Trophoblast cell (in vitro differentiated cells and primary cell): Measurements from ENCODE around the gene PWWP2B.

Source experiments
- DNase-seq, 2 donors: peaks; one replicate each; pipeline ENCODE4 v3.0.0-alpha.2; 2016
- H2AFZ ChIP-seq: 2 replicates; pipeline ENCODE4 v1.6.1; 2013; ENCODE audit warnings: low read length, moderate library complexity, mild to moderate bottlenecking; ENCODE audit not compliant: insufficient read depth, poor library complexity
- H2AK5ac ChIP-seq: 2 replicates; pipeline ENCODE4 v1.6.1; 2013; ENCODE audit warnings: mild to moderate bottlenecking, low read length
- H2BK120ac ChIP-seq: 2 replicates; pipeline ENCODE4 v1.6.1; 2013; ENCODE audit warnings: low read length, mild to moderate bottlenecking, moderate library complexity; ENCODE audit not compliant: insufficient read depth, poor library complexity
- H2BK12ac ChIP-seq: 2 replicates; pipeline ENCODE4 v1.6.1; 2013; ENCODE audit warnings: mild to moderate bottlenecking, low read length, moderate library complexity
- H2BK5ac ChIP-seq: 2 replicates; pipeline ENCODE4 v1.6.1; 2013; ENCODE audit warnings: low read length, low read depth, moderate library complexity, mild to moderate bottlenecking; ENCODE audit not compliant: poor library complexity
- H3K14ac ChIP-seq: 2 replicates; pipeline ENCODE4 v1.6.1; 2013; ENCODE audit warnings: mild to moderate bottlenecking, low read length
- H3K18ac ChIP-seq: 2 replicates; pipeline ENCODE4 v1.6.1; 2013; ENCODE audit warnings: mild to moderate bottlenecking, low read length
- H3K23ac ChIP-seq: 2 replicates; pipeline ENCODE4 v1.6.1; 2013; ENCODE audit warnings: low read length
- H3K27ac ChIP-seq: 2 replicates; pipeline ENCODE4 v1.5.1; 2013; ENCODE audit warnings: low read depth, mild to moderate bottlenecking, inconsistent platforms, low read length, moderate library complexity
- H3K27me3 ChIP-seq: 2 replicates; pipeline ENCODE4 v1.6.1; 2013; ENCODE audit warnings: inconsistent platforms, mild to moderate bottlenecking, low read length, moderate library complexity; ENCODE audit not compliant: insufficient read depth
- H3K36me3 ChIP-seq, 2 experiments: 1 replicate in 1 of 2; 2 replicates in 1 of 2; pipeline ENCODE4 v1.6.1; 2013; ENCODE audit warnings: low read length in 2 of 2, mild to moderate bottlenecking in 2 of 2, moderate library complexity in 1 of 2; ENCODE audit not compliant: insufficient read depth in 2 of 2, control insufficient read depth in 1 of 2
- H3K4ac ChIP-seq: 2 replicates; pipeline ENCODE4 v1.6.1; 2013; ENCODE audit warnings: low read depth, mild to moderate bottlenecking, low read length, moderate library complexity
- H3K4me1 ChIP-seq, 2 experiments: 1 replicate in 1 of 2; 2 replicates in 1 of 2; pipeline ENCODE4 v1.6.1; 2013; ENCODE audit warnings: low read length in 2 of 2, mild to moderate bottlenecking in 2 of 2, moderate library complexity in 1 of 2; ENCODE audit not compliant: insufficient read depth in 2 of 2, control insufficient read depth in 1 of 2
- H3K4me2 ChIP-seq: 2 replicates; pipeline ENCODE4 v1.6.1; 2013; ENCODE audit warnings: inconsistent platforms, mild to moderate bottlenecking, low read length, moderate library complexity
- H3K4me3 ChIP-seq: 2 replicates; pipeline ENCODE4 v1.5.1; 2013; ENCODE audit warnings: mild to moderate bottlenecking, low read depth, low read length, inconsistent platforms
- H3K79me1 ChIP-seq: one replicate; pipeline ENCODE4 v1.6.1; 2013; ENCODE audit warnings: low read length
- H3K79me2 ChIP-seq: 2 replicates; pipeline ENCODE4 v1.6.1; 2013; ENCODE audit warnings: low read length, mild to moderate bottlenecking; ENCODE audit not compliant: control insufficient read depth, insufficient read depth, poor library complexity
- H3K9ac ChIP-seq: 2 replicates; pipeline ENCODE4 v1.6.1; 2013; ENCODE audit warnings: mild to moderate bottlenecking, low read length
- H3K9me3 ChIP-seq: 2 replicates; pipeline ENCODE4 v1.6.1; 2013; ENCODE audit warnings: low read depth, mild to moderate bottlenecking, control low read depth, inconsistent platforms, low read length; ENCODE audit not compliant: insufficient read depth
- H4K12ac ChIP-seq: 2 replicates; pipeline ENCODE4 v1.6.1; 2013; ENCODE audit warnings: low read depth, mild to moderate bottlenecking, low read length, moderate library complexity
- H4K8ac ChIP-seq: 2 replicates; pipeline ENCODE4 v1.6.1; 2013; ENCODE audit warnings: low read depth, mild to moderate bottlenecking, low read length, moderate library complexity
- H4K91ac ChIP-seq: one replicate; pipeline ENCODE4 v1.6.1; 2013; ENCODE audit warnings: low read depth, mild to moderate bottlenecking, low read length, moderate library complexity
- WGBS: extraction: QIAGEN DNeasy Blood & Tissue Kit; methylation state at CpG from one replicate; pipeline ENCODE4 v1.1.7; 2013; ENCODE audit warnings: missing lambda C conversion rate; ENCODE audit not compliant: insufficient read length, insufficient coverage; ENCODE audit errors: extremely low coverage; 5-methylcytosine and 5-hydroxymethylcytosine counted together

PWWP2B gene

DNA sequence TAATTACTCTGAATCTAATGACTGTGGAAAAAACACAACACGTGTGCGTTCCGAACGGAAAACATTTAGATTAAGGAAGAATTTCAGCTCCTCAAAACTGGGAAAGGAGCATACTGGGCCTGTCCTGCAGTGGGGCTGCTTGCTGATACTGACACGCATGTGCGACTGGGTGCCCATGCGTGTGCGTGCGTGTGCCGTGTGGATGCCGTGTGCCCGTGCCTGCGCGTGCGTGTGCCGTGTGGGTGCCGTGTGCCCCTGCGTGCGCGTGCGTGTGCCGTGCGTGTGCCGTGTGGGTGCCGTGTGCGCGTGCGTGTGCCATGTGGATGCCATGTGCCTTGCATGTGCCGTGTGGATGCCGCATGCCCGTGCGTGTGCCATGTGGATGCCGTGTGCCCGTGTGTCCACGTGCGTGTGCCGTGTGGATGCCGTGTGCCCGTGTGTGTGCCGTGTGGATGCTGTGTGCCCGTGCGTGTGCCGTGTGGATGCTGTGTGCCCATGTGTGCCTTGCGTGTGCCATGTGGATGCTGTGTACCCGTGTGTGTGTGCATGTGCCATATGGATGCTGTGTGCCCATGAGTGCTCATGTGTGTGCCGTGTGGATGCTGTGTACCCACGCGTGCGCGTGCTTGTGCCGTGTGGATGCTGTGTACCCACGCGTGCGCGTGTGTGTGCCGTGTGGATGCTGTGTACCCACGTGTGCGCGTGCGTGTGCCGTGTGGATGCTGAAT, 28.2 kb downstream of the PWWP2B start:
- no peak overlapping the region for H3K18ac ChIP-seq
- peaks cover 0 to 13% of the 10 kb centered on the region in 2 experiments for H3K36me3 ChIP-seq
- peaks cover 5% of the 10 kb centered on the region for H3K79me2 ChIP-seq
- H3K4me3 ChIP-seq: peak overlapping the region; percentile 64
- no peak overlapping the region for H3K4me2 ChIP-seq
- no peak overlapping the region for H3K9ac ChIP-seq
- no peak overlapping the region for H4K91ac ChIP-seq
- H4K8ac ChIP-seq: no peak overlapping the region
- peaks cover 14% of the 10 kb centered on the region for H3K9me3 ChIP-seq
- peaks cover 16 to 18% of the 10 kb centered on the region in 2 experiments for H3K4me1 ChIP-seq
- H2AFZ ChIP-seq: no peak overlapping the region
- no peaks in the 10 kb centered on the region for H3K27me3 ChIP-seq
- DNase-seq: no peak
- no peak overlapping the region for H3K4ac ChIP-seq
- no peak overlapping the region for H4K12ac ChIP-seq
- no peak overlapping the region for H2BK12ac ChIP-seq
- no peak overlapping the region for H2BK120ac ChIP-seq
- no peak overlapping the region for H3K27ac ChIP-seq
- H3K79me1 ChIP-seq: peaks cover 14% of the 10 kb centered on the region
- no peak overlapping the region for H2BK5ac ChIP-seq
- peak overlapping the region; percentile 31 for H3K23ac ChIP-seq
- no peak overlapping the region for H2AK5ac ChIP-seq
- WGBS: no CpG with 5 or more reads among the region's 61 CpGs
- H3K14ac ChIP-seq: no peak overlapping the region

- Histone ChIP-seq H3K23ac (no peak overlapping the region), H3K4ac (no peak overlapping the region), H4K91ac (no peak overlapping the region), H3K18ac (no peak overlapping the region), H3K9ac (no peak overlapping the region), H4K12ac (no peak overlapping the region), H3K4me2 (no peak overlapping the region), H3K27me3 (no peaks in the 10 kb centered on the region), H3K14ac (no peak overlapping the region), H3K36me3 (peaks cover 0 to 13% of the 10 kb centered on the region in 2 experiments), H3K4me3 (peak overlapping the region; percentile 64), H2BK120ac (no peak overlapping the region), H3K9me3 (peaks cover 18% of the 10 kb centered on the region), H4K8ac (no peak overlapping the region), H3K79me1 (peaks cover 12% of the 10 kb centered on the region), H3K27ac (no peak overlapping the region), H2AFZ (no peak overlapping the region), H2BK5ac (no peak overlapping the region), H3K79me2 (peaks cover 4% of the 10 kb centered on the region), H2BK12ac (no peak overlapping the region), H2AK5ac (no peak overlapping the region), H3K4me1 (peaks cover 12 to 14% of the 10 kb centered on the region in 2 experiments)
- no peak for DNase-seq
- WGBS: no CpG with 5 or more reads among the region's 9 CpGs
Measured at GRCh38 chr10:132425757-132426155, 28.8 kb downstream of the PWWP2B start.

DNA sequence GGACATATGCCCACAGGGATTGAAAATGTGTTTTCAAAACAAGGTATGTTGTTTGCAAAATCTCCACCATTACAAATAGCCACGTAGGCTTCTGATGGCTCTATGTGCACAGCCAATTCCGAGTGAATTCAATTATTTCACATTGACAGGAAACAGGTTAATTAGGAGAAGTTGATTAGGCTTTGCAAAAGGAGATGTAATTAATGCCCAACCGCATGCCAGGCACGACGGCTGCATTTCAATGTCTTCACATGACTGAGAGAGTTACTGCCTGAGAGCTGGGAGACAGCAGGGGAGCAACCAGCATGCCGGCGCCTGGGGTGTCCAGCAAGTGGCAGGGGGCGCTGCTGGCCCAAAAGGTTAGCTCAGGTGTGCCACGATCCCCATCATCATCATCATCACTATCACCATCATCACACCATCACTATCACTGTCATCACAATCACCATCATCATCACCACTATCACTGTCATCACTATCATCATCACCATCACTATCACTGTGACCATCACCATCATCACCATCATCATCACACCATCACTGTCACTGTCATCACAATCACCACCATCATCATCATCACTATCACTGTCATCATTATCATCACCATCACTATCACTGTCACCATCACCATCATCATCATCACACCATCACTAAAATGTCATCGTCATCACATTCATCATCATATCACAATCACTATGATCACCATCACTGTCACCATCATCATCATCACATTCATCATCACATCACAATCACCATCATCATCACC, 30.2 kb downstream of the PWWP2B start:
- WGBS: 100% methylated on average over 1 of the region's 10 CpGs
- H4K91ac ChIP-seq: no peak overlapping the region
- no peak overlapping the region for H4K8ac ChIP-seq
- peaks cover under 1% of the 10 kb centered on the region in 2 experiments for H3K4me1 ChIP-seq
- no peak overlapping the region for H2AK5ac ChIP-seq
- H3K9ac ChIP-seq: no peak overlapping the region
- H3K27ac ChIP-seq: no peak overlapping the region
- no peak overlapping the region for H2AFZ ChIP-seq
- H2BK120ac ChIP-seq: no peak overlapping the region
- H3K18ac ChIP-seq: no peak overlapping the region
- H3K14ac ChIP-seq: no peak overlapping the region
- no peak overlapping the region for H4K12ac ChIP-seq
- H3K79me2 ChIP-seq: no peaks in the 10 kb centered on the region
- peaks cover 0 to 13% of the 10 kb centered on the region in 2 experiments for H3K36me3 ChIP-seq
- H3K27me3 ChIP-seq: no peaks in the 10 kb centered on the region
- H3K23ac ChIP-seq: no peak overlapping the region
- no peak overlapping the region for H3K4ac ChIP-seq
- DNase-seq: no peak
- H3K4me2 ChIP-seq: no peak overlapping the region
- H3K79me1 ChIP-seq: peaks cover under 1% of the 10 kb centered on the region
- no peak overlapping the region for H2BK12ac ChIP-seq
- H2BK5ac ChIP-seq: no peak overlapping the region
- no peak overlapping the region for H3K4me3 ChIP-seq
- peaks cover 18% of the 10 kb centered on the region for H3K9me3 ChIP-seq

- Histone ChIP-seq H3K9ac (no peak overlapping the region), H3K4ac (no peak overlapping the region), H4K12ac (no peak overlapping the region), H2BK12ac (no peak overlapping the region), H3K4me1 (no peaks in the 10 kb centered on the region), H3K27ac (no peak overlapping the region), H3K4me3 (no peak overlapping the region), H3K9me3 (peaks cover 18% of the 10 kb centered on the region), H3K27me3 (no peaks in the 10 kb centered on the region), H3K23ac (no peak overlapping the region), H3K4me2 (no peak overlapping the region), H3K18ac (no peak overlapping the region), H4K8ac (no peak overlapping the region), H3K14ac (no peak overlapping the region), H2BK120ac (no peak overlapping the region), H3K79me2 (no peaks in the 10 kb centered on the region), H2AFZ (no peak overlapping the region), H2AK5ac (no peak overlapping the region), H3K79me1 (no peaks in the 10 kb centered on the region), H2BK5ac (no peak overlapping the region), H4K91ac (no peak overlapping the region), H3K36me3 (peaks cover 0 to 12% of the 10 kb centered on the region in 2 experiments)
- 100% methylated on average over 1 of the region's 2 CpGs for WGBS
- DNase-seq: no peak
Measured at GRCh38 chr10:132427939-132428367, 31.0 kb downstream of the PWWP2B start.
